GM12874 (cell line): ENCODE data around the gene DPF1.

Source experiments
- TF ChIP-seq, protein P1 (sequence below): IDR thresholded peaks from 2 replicates; pipeline ENCODE4 v1.5.1; 2011; ENCODE audit warnings: low read depth, mild to moderate bottlenecking, control low read depth, low read length, moderate library complexity; ENCODE audit not compliant: insufficient read depth

The DPF1 gene

DNA sequence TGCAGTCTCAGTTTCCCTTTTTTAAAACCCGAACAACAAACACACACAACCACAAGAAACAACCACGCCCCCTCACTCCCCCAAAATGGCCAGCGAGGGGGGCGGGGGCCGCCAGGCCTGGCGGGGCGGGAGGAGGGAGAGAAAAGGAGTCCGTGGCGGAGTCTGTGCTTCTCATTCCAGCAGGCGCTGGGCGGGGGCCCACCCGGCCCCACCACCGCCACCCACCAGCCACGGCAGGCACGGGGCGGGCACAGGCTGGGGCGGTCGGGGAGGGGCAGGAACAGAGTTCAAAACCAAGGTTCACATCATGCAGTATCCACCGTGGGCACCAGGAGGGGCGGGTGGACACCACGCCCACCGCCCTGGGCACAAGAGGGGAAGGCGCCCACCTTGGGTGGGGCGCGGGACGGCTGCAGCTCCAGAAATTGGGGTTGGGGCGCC lies 12.9 kb downstream of the DPF1 start:
- TF ChIP-seq, protein P1, sequence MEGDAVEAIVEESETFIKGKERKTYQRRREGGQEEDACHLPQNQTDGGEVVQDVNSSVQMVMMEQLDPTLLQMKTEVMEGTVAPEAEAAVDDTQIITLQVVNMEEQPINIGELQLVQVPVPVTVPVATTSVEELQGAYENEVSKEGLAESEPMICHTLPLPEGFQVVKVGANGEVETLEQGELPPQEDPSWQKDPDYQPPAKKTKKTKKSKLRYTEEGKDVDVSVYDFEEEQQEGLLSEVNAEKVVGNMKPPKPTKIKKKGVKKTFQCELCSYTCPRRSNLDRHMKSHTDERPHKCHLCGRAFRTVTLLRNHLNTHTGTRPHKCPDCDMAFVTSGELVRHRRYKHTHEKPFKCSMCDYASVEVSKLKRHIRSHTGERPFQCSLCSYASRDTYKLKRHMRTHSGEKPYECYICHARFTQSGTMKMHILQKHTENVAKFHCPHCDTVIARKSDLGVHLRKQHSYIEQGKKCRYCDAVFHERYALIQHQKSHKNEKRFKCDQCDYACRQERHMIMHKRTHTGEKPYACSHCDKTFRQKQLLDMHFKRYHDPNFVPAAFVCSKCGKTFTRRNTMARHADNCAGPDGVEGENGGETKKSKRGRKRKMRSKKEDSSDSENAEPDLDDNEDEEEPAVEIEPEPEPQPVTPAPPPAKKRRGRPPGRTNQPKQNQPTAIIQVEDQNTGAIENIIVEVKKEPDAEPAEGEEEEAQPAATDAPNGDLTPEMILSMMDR, result 0 out of 2 replicates have a peak, but pooled peaks have one; percentile 1

GRCh38 chr19:38210458-38210987 lies 13.5 kb downstream of the DPF1 start:
- TF ChIP-seq, protein P1, result no peak

GRCh38 chr19:38209671-38210457 lies 14.2 kb downstream of the DPF1 start:
- TF ChIP-seq, protein P1, result no peak

DNA sequence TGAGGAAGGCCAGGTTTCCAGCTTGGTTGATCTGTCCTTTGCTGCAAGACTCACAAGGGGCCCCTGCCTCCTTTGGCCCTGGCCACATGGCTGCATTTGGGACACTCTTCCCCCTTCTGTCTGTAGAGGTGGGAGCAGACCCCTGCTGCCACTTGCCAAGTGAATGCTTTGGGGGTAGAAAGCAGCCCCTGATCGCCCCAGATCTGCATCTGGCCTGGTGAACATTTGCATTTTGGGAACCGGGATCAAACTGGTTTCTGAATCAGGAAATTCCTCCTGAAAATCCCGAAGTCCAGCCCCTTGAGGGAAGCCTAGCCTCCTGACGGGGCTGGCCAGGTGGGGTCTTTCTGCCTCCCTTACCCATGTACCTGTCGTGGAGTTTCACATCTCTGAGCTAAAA lies 14.9 kb downstream of the DPF1 start:
- TF ChIP-seq, protein P1, result no peak

GRCh38 chr19:38208571-38208970 lies 15.5 kb downstream of the DPF1 start:
- TF ChIP-seq, protein P1, result no peak

GRCh38 chr19:38207543-38207942 lies 16.5 kb downstream of the DPF1 start:
- TF ChIP-seq, protein P1, result 0 out of 2 replicates have a peak, but pooled peaks have one; percentile 0

DNA sequence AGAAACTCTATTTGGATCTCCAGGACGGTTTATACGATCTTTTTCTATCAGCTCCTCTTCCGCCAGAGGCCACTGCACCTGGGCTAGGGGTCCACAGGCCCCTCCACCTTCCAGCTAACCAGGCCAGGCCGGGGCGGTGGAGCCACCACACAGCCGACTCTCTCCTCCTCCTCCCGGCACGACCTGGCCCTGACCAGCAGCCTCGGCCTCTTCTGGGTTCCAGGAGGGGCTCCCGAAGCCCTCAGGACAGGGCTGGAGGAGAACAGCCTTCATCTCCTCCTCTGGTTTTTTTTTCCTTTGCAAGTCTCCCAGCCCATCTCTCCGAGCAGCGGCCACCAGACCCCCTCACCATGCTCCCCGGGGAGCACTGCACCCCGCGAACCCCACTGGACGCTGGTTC lies 17.1 kb downstream of the DPF1 start:
- TF ChIP-seq, protein P1, result no peak
